NCI-H2227 treated with DMSO at 0.1 percent for 48 hours (cell line): ENCODE results near the gene SLC27A3.
A peak's percentile ranks its signal among the peaks of the same experiment; 100 is the strongest.

Experiments
- DNase-seq: peaks from one replicate; lab custom pipeline; 2025; lab: John Stamatoyannopoulos, UW

Gene SLC27A3, protein sequence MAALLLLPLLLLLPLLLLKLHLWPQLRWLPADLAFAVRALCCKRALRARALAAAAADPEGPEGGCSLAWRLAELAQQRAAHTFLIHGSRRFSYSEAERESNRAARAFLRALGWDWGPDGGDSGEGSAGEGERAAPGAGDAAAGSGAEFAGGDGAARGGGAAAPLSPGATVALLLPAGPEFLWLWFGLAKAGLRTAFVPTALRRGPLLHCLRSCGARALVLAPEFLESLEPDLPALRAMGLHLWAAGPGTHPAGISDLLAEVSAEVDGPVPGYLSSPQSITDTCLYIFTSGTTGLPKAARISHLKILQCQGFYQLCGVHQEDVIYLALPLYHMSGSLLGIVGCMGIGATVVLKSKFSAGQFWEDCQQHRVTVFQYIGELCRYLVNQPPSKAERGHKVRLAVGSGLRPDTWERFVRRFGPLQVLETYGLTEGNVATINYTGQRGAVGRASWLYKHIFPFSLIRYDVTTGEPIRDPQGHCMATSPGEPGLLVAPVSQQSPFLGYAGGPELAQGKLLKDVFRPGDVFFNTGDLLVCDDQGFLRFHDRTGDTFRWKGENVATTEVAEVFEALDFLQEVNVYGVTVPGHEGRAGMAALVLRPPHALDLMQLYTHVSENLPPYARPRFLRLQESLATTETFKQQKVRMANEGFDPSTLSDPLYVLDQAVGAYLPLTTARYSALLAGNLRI

DNA sequence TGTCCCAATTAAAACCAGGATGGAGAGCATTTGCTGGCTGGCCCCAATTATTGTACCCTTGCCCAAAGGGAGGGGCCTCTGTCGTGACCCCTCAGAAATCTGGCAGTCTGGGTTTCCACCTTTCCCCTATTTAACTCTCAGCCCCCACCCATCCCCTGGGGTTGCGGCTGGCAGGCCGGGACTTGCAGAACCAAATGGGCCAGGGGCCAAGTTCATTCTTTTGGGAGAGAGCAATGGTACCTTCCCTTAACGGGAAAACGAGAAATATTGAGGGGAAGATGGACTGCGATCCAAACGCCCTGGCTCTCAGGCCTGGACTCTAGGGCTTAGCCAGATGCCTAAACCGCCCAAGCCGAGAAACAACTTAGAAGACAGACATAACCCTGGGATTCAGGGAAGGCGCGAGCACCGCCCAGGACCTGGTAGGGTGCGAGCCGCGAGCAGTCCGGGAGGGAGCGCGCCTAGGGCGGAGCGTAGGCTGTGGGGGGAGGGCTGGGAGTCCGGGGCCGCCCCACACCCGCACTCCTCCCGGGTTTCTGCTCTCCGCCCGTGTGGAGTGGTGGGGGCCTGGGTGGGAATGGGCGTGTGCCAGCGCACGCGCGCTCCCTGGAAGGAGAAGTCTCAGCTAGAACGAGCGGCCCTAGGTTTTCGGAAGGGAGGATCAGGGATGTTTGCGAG is at the start of gene SLC27A3:
Gene SLC27A3 (plus strand): TSS at position 628 of the 678 bp plus-strand sequence. CDS start 91 bp downstream, outside the sequence.
- peak; percentile 69 for DNase-seq

DNA sequence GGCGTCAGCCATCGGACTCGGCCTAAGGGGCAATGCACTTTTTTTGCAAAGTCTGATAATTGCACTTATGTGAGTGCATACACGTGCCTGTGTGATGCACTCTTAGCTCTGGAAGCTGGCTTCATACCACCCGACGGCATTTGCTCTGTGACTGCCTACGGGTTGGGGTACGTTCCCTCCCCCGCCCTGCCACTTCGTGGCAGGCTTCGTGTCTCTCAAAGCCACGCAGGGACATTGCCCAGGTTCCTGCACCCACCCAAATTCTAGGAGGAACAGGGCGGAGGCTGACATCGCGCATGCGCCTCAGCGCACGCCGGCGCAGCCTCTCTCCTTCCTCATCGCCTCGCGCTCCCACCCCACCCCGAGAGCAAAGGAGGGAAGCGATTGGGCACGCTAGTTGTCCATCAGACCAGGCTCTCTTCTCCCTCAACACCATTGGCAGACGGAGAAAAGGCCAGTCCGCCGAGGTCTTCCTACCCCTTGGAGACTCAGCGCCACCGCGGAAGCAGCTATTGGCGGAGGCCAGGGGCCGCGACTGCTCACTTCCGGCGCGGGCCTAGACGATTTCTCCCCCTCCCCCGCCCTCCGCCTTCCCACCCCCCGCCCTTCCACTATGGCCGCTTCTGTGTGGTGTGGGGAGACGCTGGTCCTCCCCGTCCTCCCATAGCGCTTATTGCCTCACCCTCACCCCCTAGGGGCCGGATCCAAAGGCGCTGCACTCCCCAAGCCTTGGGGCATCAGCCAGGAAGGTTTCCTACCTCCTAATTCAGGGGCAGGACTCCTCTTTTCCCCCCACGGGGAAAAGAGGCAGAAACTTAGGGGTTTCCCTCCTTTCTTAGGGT is 47.5 kb upstream of the SLC27A3 start, which contains the start of gene INTS3:
Gene INTS3 (plus strand): TSS at position 588 of the 842 bp plus-strand sequence. CDS start 585 bp downstream, outside the sequence.
- peak; percentile 99 for DNase-seq

DNA sequence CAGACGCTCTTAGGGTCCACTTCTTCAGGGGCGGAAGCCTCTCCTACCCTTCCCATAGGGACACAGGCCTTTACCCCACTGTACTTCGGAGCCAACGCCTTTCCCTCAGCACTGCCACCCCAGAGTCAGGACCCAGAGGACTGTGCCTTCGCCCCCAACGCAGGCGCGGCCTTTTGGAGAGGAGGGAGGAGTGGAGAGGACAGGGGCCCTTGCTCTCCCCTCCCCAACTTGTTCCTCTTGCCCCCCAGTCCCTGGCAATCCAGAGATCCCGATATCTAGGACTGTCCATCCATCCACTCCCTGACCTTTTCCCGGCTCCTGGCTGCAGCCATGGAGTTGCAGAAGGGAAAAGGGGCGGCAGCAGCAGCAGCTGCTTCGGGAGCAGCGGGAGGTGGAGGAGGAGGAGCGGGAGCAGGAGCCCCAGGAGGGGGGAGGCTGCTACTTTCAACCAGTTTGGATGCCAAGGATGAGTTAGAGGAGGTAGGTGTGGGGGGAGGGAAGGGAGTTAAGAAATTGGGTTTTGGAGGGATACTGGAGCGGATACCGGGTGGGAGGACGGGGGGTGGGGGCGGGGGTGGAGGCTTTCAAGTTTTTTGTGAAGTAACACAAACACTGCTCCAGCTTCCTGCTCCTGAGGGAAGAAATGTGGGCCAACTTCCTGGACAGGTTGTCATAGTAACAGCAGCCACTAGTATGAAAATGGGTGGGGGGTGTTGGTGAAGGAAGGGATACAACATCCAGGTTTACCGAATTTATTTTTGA is 46.7 kb upstream of the SLC27A3 start:
- peak; percentile 63 for DNase-seq

DNA sequence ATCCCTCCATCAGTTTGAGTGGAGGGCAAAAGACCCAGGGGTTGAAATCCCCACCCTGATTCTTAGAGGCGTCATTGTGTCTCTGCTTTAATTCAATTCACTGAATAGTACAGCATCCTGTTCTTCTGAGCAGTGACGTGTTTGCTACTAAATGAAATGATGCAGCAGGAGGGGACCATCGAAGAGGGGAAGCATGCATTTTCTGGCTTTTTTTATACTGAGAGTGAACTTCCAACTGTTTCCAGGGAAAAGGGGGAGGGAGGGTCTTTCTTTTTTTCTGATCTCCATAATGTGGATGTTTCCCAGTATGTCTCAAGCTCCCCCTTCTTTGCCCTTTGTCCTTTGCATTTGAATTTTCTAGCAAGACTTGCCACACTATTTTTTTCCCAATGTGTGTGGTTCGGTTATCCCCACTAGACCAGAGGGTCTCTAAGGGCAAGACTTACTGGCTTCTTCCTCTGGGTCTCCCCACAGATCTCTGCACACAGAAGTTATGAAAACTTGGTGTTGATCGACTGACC is 44.7 kb upstream of the SLC27A3 start:
- DNase-seq = no peak

DNA sequence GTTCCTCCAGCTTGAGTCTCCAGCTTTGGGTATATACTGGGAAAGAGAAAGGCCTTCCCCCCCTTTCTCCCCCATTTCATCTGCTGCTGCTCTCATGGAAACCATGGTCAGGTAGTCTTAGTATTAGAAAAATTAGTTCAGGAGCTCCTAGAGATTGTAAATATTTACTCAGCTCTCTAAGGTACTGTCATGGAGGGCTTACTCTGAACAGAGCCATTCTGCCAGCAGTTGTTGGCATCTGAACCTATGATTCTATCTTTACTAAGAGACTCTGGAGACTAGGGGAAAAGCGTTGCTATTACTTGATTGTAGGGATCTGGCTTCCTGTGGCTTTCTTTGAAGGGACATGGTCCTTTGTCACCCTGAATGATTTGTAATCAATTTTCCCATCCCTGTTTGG is 41.2 kb upstream of the SLC27A3 start:
- no peak for DNase-seq

DNA sequence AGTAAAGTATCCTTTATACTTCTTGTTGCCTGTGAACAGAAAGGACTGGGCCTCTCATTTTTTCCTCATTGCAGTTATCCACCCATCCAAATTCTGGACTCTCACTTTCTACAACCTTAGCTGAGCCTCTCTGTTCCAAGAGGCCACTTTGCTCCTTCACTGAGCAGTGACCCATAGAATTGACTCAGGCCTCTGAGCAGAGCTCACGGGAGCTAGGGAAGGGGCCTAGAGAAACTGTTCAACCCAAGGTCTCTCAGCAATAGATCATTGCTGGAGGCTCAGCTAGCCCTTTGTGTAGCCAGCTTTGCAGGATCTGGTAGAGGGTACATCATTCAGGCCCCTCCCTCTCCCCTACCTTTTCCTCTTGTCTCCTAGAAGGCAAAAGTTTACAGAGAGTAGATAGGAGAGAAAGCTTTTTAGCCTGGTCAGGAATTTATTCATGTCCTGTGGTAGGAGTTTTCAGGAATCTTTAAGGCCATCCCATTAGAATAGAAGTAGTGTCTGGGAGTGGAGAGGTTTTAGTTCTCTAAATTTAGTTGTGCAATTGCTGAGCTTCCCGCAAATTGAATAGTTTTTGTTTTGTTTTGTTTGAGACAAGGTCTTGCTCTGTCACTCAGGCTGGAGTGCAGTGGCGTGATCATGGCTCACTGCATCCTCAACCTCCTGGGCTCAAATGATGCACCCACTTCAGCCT is 40.7 kb upstream of the SLC27A3 start:
- no peak for DNase-seq

DNA sequence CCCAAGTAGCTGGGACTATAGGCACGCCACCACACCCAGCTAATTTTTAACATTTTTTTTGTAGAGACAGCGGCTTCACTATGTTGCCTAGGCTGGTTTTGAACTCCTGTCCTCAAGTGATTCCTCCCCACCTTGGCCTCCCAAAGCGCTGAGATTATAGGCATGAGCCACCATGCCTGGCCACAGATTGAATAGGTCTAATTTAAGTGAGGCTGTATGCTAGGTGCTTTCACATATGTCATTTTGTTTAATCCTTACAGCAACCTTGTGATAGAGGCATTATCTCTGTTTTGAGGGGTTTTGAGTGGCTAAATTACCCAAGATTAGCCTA is 40.2 kb upstream of the SLC27A3 start:
- DNase-seq = no peak

DNA sequence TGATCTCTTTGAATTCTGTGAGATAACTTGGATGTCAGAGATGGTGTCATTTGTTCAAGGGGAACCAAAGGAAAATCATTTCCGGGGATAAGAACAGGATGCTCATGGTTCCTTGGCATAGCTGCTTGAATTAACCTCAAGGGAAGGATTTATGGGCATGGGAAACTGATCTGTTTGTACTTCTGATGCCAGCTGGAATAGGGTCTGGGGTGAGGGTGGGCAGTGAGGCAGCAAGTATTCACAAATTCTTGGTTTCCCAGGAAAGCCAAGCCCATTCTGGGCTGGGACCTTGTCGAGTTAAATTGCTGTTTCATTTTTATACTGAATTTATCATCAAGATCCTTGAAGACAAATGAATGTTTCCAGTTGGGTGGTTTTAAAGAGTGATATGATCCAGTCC is 33.2 kb upstream of the SLC27A3 start:
- DNase-seq = no peak

DNA sequence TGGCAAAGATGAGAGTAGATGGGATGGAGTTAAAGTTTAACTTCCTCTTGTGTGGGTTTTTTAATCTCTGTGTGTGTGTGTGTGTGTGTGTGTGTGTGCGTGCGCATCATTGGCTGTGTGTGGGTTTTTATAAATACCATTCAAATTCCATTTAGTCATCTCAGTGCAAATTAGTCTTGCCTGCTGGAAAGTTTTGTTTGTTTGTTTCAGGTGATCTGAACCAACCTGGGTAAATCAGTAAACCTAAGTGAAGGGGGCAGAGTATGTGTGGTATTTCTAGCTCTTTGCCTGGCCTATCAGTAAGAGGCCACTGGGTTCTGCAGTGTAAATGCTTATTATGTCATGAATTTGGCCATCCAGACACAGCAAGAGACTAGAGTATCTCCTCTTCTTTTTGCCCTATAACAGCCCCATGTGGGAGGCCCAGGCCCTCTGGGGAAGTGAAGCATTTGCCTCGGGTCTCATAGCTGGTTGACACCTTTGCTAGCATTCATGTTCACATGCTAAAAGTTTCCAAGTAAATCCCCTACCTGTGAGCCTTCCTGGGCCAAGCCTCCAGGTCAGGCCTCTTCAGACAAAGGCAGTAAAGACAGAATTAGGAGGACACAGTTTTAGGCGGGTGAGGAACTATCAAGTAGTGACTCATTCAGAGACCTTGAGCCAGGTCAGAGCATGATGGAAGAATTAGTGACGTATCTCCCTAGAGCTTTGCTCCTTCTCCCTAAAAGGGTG is 32.6 kb upstream of the SLC27A3 start:
- DNase-seq = no peak

DNA sequence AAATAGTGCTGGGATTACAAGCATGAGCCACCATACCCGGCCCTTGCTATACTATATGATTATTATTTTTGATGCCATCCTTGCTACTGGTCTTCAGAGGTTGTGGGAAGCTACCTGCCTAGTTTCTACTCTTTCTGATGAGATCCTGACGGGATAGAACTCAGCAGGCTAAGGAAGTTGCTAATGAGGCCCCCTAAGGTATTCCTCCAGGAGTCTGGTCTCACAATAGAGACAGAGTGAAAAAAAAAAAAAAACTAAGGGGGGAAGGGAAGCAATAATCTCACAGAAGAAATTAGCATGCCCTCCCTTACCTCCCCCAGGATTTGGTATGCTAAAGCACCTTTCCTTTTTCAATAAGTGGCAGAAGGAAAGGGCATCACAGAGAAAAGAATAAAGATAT is 29.8 kb upstream of the SLC27A3 start:
- DNase-seq = no peak

DNA sequence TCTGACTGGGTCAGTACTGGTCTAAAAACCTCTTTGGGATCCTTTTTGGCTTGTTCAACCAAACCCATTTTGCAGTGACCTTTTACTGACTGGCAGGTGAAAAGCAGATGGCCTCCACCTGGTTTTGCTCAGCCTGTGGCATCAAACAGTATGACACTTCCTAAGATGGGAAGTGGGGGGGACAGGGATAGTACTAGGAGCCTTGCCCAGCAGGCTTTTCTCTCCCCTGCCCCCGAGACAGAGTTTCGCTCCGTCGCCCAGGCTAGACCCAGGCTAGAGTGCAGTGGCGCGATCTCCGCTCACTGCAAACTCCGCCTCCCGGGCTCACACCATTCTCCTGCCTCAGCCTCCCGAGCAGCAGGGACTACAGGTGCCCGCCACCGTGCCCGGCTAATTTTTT is 29.0 kb upstream of the SLC27A3 start:
- no peak for DNase-seq

DNA sequence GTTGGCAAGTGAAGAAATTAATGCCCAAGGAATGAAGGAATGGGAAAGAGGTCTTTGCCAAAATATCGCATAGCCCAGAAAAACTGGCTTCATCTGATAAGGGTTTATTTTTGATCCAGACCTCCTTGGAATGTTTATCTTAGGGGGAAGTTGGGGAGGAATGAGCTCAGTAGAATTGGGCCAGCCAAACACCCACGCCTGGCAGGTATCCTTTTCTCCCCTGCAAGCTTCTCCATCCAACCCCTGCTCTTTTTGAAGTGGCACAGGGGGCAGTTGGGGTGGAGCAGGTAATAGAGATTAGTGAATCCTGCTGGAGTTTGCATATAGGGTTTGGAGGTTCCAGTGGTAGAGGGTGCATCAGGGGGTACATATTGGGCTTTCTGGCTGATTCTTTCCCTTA is 26.3 kb upstream of the SLC27A3 start:
- no peak for DNase-seq

DNA sequence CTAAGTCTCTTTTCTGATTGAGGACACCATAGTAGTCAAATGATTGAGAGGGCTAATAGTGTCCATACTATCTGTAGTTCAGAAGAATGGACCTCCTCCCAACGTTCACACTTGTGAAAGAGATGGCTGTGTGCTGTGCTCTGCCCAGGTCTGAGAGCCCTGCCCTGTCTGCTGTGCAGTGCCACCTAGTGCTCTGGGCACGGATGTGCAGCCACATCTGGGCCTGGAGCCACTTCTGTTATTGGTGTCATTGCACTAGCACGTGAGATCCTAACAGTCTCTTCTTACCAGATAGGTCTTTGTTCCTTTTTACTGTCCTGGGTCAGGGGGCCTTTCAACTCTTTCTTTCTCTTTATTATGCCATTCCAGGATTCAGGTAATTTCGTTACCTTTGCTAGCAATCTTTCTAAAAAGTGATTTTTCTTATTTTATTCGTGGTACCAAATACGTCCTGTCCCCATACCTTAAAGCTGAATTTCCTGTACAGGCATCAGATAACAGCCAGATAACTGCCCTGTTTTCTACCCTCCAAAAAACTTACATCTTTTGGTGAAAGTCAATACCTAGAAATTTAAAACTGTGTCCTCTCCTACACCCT is 25.7 kb upstream of the SLC27A3 start:
- peak; percentile 74 for DNase-seq

DNA sequence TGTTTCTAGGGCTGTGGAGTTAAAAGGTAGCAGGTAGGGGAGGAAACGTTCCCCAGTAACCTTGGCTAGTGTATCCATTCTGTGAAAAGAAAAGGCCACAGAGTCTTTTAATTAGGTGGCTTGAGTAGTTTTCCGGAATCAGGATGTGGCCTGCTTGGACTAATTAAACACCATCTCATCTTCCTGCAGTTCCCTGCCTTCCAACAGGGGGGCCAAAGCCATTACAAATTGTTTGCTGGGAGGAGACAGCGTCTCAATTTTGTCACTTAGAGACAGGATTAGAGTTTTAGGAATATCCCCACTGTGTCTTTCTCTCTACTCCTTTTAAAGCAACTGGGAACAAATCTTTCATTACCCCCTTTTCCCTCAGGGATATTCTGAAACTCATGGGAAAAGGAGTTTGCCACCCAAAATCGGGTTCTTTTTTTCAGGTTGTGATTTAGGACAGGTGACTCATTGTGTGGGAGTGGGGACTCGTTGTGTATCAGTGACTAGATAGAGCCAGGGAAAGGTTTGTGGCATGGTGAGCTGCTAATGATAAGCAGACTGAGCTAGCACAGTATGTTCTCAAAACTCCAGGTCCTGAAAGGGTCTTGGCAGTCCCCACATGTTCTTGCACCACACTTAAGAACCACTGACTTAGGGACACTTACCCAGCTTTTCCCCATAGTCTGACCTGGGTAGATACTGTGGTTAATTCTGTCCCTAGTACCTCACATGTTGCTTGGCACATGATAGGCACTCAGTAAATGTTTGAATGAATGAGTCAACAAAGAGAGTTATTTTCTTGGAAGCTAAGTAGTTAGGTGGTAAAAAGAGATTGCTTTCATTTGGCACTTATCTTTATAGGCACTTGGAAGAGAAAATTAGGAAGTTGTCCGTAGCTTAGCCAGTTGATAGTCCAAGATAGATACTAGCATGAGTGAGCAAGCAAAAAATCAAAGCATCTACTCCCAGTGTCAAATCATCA is 24.9 kb upstream of the SLC27A3 start:
- DNase-seq = no peak

DNA sequence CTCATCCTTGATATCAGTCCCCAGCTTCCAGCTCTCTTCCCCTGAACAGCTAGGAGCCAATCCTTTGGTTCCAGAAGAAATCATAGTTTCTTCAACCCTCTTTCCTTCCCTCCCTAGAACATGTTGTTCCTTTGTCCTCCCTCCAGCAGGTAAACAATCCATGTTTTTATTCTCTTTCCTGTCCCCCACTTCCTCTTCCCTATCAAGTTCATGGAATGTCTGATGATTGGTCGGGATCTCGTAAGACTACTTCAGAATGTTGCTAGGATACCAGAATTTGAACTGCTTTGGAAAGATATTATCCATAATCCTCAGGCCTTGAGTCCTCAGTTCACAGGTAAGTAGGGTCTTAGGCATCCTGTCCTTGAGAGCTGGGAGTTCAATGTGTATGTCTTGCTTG is 23.1 kb upstream of the SLC27A3 start:
- no peak for DNase-seq

DNA sequence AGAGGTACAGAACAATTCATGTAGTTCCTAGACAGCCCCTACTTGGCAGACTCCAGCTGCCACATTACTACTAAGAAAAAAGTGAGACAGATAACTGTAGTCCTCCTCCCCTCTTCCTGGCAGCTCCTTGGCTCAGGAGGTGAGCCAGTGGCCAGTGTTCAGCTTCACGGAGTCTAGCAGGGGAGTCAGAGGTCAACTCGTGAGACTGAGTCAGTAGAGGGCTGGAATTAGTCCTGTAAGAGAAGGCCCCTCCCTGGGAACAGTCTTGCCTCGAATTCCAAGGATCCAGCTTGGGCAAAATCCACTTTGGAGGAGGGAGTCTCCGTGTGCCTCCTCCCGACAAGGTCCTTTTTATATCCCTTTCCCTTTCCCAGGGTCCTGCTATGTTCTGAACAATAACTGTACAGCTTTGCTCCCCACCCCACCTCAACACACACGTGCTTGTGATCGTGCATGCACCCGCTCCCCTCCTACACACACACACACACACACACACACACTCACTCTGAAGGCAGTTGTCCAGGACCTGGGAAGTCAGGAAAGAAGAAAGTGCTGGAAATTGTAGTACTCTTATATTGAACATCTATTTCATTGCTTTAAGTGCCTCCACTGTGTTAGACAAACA is 22.5 kb upstream of the SLC27A3 start:
- no peak for DNase-seq

DNA sequence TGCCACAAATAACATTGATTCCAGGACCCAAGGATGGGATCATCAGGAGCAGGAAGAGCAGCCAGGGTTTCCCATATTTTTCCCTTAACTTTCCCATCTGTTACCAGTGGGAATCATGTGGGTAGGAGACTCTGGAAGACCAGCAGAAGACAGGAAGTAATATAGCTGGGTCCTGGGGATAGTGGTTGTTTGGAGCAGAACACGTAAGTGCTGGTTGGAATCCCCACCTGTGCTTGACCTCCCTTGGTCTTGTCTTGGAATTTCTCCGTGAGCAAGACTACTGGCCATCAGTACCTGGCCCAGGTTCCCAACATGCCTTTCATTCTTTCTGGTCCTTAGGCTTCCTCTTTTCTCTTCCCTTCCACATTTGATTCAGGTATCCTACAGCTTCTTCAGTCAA is 20.9 kb upstream of the SLC27A3 start:
- DNase-seq = no peak

DNA sequence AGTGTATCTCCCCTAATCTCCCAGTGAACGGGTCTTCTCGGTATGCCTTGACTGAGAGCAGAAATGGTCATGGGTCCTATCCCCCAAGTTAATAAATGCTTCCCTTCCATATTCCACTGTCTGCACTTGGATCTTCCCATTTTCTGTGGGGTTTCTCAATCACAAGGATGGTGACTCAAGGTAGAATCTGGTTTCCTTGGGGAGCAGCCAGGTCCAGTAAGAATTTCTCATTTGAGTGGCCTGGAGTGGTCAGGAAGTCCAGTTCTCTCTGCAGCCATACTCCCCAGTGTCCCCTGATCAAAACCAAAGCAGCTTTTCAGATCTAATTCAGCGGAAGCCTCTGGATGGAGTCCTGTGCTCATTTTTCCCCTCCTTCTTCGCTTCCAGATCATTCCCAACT is 14.8 kb upstream of the SLC27A3 start:
- DNase-seq = no peak
